DOHH2 (cell line): ENCODE data around the gene TWIST1.

Source experiments
- H3F3A ChIP-seq: fragments of 200-600 bp; sonication (generic), shearing (Covaris generic); 2 replicates; pipeline ENCODE4 v1.6.0; 2016; ENCODE audit warnings: antibody characterized with exemption, mild to moderate bottlenecking; ENCODE audit not compliant: control insufficient read depth, insufficient read depth
- H3K27ac ChIP-seq: fragments of 200-600 bp; sonication (generic); 2 replicates; pipeline ENCODE4 v1.5.1; 2014; ENCODE audit warnings: low read depth, mild to moderate bottlenecking, low read length, moderate library complexity
- H3K27me3 ChIP-seq: fragments of 200-600 bp; sonication (generic); 2 replicates; pipeline ENCODE4 v1.6.1; 2014; ENCODE audit warnings: mild to moderate bottlenecking, low read length, mixed read lengths; ENCODE audit not compliant: control insufficient read depth
- H3K36me3 ChIP-seq: fragments of 200-600 bp; sonication (generic); 2 replicates; pipeline ENCODE4 v1.6.1; 2014; ENCODE audit warnings: mild to moderate bottlenecking, low read length, moderate library complexity, mixed read lengths; ENCODE audit not compliant: control insufficient read depth
- H3K4me1 ChIP-seq: fragments of 200-600 bp; sonication (generic); 2 replicates; pipeline ENCODE4 v1.6.1; 2014; ENCODE audit warnings: mild to moderate bottlenecking, low read length, mixed read lengths; ENCODE audit not compliant: control insufficient read depth
- H3K4me2 ChIP-seq: fragments of 200-600 bp; sonication (generic); 2 replicates; pipeline ENCODE4 v1.6.0; 2014; ENCODE audit warnings: mild to moderate bottlenecking, low read length, moderate library complexity
- H3K4me3 ChIP-seq: fragments of 200-600 bp; sonication (generic); 2 replicates; pipeline ENCODE4 v1.5.1; 2014; ENCODE audit warnings: mild to moderate bottlenecking, low read length, mixed read lengths
- H3K79me2 ChIP-seq: fragments of 200-600 bp; sonication (generic); 2 replicates; pipeline ENCODE4 v1.6.1; 2014; ENCODE audit warnings: mild to moderate bottlenecking, low read length, mixed read lengths; ENCODE audit not compliant: control insufficient read depth
- H3K9me2 ChIP-seq: fragments of 200-600 bp; sonication (generic); replicated peaks from 2 replicates; pipeline ENCODE4 v1.6.1; 2014; ENCODE audit warnings: mild to moderate bottlenecking, low read length, mixed read lengths; ENCODE audit not compliant: control insufficient read depth
- H3K9me3 ChIP-seq: fragments of 200-600 bp; sonication (generic); 2 replicates; pipeline ENCODE4 v1.6.1; 2014; ENCODE audit warnings: antibody characterized with exemption, low read length, mixed read lengths; ENCODE audit not compliant: control insufficient read depth, insufficient read depth
- H4K20me1 ChIP-seq: fragments of 200-600 bp; sonication (generic); 2 replicates; pipeline ENCODE4 v1.6.0; 2014; ENCODE audit warnings: low read depth, mild to moderate bottlenecking, antibody characterized with exemption, low read length, moderate library complexity; ENCODE audit not compliant: control insufficient read depth, insufficient read depth
- EZH2phosphoT487 ChIP-seq: fragments of 200-600 bp; sonication (generic); IDR thresholded peaks from 2 replicates; pipeline ENCODE4 v1.6.1; 2017; ENCODE audit warnings: borderline replicate concordance, mild to moderate bottlenecking, antibody characterized with exemption, low read length, moderate library complexity, mixed read lengths
- TF ChIP-seq, protein P1 (sequence below): fragments of 200-600 bp; sonication (generic); IDR thresholded peaks from one replicate; pipeline ENCODE4 v1.5.1; 2014; ENCODE audit warnings: antibody characterized with exemption, mild to moderate bottlenecking, low read depth, low read length; ENCODE audit not compliant: poor library complexity, severe bottlenecking

The TWIST1 gene

DNA sequence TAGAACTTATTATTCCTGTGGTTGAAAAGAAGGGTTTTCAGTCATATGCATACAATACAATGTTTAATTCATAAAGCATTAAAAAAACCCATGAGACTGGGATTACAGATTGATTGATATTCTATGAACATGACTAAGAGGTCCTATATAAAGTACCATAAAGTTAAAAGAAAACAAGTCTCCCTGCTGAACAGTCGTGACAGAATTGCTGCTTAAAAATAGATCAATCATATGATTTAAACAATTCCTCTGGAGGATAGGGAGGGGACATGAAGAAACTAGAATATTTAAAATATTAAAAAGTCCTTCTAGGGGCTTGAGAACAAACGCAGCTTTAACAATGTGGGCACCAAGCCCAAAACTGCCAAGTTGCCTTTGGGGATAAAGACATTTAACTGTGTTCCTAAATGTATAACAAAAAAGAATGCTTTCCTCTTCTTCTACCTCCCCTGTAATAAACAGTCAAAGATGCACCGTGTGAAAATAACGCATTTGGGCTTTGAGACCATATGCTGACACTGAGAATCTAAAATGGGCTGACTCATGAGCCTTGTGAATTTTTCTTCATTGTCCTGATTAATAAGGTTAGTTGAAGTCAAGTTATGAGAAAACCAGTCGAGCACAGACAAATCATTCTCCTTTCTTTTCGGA is 25.8 kb downstream of the TWIST1 start:
- no peaks in the 10 kb centered on the region for H3K4me1 ChIP-seq
- H3K4me3 ChIP-seq = no peak overlapping the region
- no peaks in the 10 kb centered on the region for H3K9me2 ChIP-seq
- H3K27ac ChIP-seq = no peak overlapping the region
- H3K36me3 ChIP-seq = no peaks in the 10 kb centered on the region
- no peaks in the 10 kb centered on the region for H3F3A ChIP-seq
- no peaks in the 10 kb centered on the region for H3K79me2 ChIP-seq
- H4K20me1 ChIP-seq = no peaks in the 10 kb centered on the region
- no peak for TF ChIP-seq EZH2phosphoT487
- TF ChIP-seq, protein P1, sequence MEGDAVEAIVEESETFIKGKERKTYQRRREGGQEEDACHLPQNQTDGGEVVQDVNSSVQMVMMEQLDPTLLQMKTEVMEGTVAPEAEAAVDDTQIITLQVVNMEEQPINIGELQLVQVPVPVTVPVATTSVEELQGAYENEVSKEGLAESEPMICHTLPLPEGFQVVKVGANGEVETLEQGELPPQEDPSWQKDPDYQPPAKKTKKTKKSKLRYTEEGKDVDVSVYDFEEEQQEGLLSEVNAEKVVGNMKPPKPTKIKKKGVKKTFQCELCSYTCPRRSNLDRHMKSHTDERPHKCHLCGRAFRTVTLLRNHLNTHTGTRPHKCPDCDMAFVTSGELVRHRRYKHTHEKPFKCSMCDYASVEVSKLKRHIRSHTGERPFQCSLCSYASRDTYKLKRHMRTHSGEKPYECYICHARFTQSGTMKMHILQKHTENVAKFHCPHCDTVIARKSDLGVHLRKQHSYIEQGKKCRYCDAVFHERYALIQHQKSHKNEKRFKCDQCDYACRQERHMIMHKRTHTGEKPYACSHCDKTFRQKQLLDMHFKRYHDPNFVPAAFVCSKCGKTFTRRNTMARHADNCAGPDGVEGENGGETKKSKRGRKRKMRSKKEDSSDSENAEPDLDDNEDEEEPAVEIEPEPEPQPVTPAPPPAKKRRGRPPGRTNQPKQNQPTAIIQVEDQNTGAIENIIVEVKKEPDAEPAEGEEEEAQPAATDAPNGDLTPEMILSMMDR = no peak
- H3K27me3 ChIP-seq = no peaks in the 10 kb centered on the region
- no peak overlapping the region for H3K4me2 ChIP-seq
- no peaks in the 10 kb centered on the region for H3K9me3 ChIP-seq

DNA sequence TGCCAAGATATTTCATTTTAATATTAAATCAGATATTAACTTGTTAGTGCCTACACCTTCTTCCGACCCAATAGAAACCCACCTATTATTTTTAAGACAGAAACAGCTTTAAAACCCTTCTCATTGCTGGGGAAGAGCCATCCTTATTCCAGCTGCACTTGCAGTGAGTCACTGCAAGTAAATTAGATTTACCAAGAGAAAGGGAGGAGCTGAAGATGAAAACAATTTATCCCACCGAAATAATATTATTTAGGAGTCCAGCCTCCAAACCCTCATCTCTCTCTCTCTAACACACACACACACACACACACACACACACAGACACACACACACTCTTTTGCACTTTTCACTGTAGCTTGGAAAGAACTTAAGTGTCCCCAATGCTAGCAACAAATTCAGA is 26.9 kb downstream of the TWIST1 start:
- H4K20me1 ChIP-seq = no peaks in the 10 kb centered on the region
- H3K9me2 ChIP-seq = no peaks in the 10 kb centered on the region
- H3K27ac ChIP-seq = no peak overlapping the region
- no peaks in the 10 kb centered on the region for H3K9me3 ChIP-seq
- no peaks in the 10 kb centered on the region for H3K79me2 ChIP-seq
- H3K4me1 ChIP-seq = no peaks in the 10 kb centered on the region
- no peaks in the 10 kb centered on the region for H3F3A ChIP-seq
- TF ChIP-seq, protein P1 = no peak
- no peak for TF ChIP-seq EZH2phosphoT487
- no peak overlapping the region for H3K4me2 ChIP-seq
- H3K27me3 ChIP-seq = no peaks in the 10 kb centered on the region
- no peak overlapping the region for H3K4me3 ChIP-seq
- no peaks in the 10 kb centered on the region for H3K36me3 ChIP-seq

DNA sequence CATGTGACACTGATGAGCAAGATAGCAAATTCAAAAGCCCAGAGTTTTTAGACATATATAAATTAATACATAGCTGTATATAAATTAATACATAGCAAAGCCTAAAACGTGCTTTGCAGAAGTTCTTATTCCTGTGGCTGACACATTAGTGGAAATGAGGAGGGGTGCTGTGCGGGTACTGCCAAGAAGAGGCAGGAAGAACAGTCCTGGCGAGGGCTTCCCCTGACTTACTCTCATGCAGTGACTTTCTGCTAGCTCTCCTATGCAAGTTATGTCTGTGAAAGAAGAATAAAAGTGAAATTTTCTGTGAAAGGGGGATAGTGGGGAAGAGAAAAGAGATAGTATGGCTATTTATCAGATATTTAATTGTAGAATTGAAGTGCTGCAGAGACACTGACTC is 27.6 kb downstream of the TWIST1 start:
- Histone ChIP-seq H3K4me2 (no peak overlapping the region), H4K20me1 (no peaks in the 10 kb centered on the region), H3F3A (no peaks in the 10 kb centered on the region), H3K9me2 (no peaks in the 10 kb centered on the region), H3K36me3 (no peaks in the 10 kb centered on the region), H3K4me3 (no peak overlapping the region), H3K27me3 (no peaks in the 10 kb centered on the region), H3K27ac (no peak overlapping the region), H3K79me2 (no peaks in the 10 kb centered on the region), H3K4me1 (no peaks in the 10 kb centered on the region), H3K9me3 (no peaks in the 10 kb centered on the region)
- TF ChIP-seq, protein P1 = no peak
- TF ChIP-seq EZH2phosphoT487 = no peak
